ENCODE data around the gene RNU7-1. TPM values are rescaled to one million over a fixed set of nuclear protein-coding genes. Genes with fewer than 3 reads are reported as not detected.

RNU7-1 gene
- total and polyA plus RNA-seq, 2 experiments from 2014 or later = not detected

DNA sequence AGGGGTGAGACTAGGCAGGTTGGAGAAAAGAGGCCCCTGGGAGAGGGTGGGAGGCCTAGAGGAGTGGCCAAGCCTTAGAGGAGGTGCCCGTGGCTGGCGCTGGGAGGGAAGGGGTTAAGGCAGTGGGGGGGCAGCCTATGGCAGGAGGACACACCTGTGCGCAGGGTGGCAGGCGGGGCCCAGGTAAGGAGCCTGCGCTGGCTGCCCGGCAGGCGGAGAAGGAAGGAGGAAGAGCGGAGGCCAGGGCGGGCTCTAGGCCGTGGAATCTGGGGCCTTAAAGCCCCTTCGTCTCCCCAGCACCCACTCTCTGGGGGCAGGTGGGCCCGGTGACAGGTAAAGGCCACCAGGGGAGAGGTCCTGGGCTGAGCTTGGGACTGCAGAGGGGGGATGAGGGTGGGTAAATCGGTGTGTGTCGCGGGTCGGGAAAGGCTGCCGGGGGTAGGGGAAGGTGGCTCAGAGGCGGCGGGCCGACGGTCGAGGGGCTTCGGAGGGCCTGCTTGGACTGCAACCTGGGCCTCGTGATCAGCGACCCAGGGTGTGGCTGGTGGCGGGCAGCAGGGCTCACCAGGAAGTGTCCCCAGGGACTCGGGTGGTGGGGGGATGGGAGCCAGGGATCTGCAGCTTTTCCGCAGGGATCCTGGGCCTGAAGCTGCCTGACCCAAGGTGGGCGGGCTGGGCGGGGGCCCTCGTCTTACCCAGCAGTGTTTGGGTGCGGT lies 19.6 kb downstream of the RNU7-1 start:
- Histone ChIP-seq H3K27ac (peak overlapping the region; percentile 100), H3K4me1 (ENCODE audit: insufficient read depth) (peaks cover 17% of the 10 kb centered on the region), H3K4me2 (peak overlapping the region; percentile 84), H3K4me3 (peak overlapping the region; percentile 74), H2AFZ (no peak overlapping the region), H3K36me3 (replicated peaks; ENCODE audit: insufficient read depth, low read depth) (no peaks in the 10 kb centered on the region), H4K20me1 (ENCODE audit: insufficient read depth, poor library complexity, severe bottlenecking) (peaks cover 6% of the 10 kb centered on the region), H3K27me3 (no peaks in the 10 kb centered on the region), H3K9me3 (ENCODE audit: low read depth) (no peaks in the 10 kb centered on the region), H3K79me2 (peaks cover 39% of the 10 kb centered on the region), H3K9me2 (replicated peaks; ENCODE audit: insufficient read depth) (no peaks in the 10 kb centered on the region)
- TF ChIP-seq, protein P1, sequence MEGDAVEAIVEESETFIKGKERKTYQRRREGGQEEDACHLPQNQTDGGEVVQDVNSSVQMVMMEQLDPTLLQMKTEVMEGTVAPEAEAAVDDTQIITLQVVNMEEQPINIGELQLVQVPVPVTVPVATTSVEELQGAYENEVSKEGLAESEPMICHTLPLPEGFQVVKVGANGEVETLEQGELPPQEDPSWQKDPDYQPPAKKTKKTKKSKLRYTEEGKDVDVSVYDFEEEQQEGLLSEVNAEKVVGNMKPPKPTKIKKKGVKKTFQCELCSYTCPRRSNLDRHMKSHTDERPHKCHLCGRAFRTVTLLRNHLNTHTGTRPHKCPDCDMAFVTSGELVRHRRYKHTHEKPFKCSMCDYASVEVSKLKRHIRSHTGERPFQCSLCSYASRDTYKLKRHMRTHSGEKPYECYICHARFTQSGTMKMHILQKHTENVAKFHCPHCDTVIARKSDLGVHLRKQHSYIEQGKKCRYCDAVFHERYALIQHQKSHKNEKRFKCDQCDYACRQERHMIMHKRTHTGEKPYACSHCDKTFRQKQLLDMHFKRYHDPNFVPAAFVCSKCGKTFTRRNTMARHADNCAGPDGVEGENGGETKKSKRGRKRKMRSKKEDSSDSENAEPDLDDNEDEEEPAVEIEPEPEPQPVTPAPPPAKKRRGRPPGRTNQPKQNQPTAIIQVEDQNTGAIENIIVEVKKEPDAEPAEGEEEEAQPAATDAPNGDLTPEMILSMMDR (IDR thresholded peaks at IDR 0.05; ENCODE audit: poor library complexity) = no peak
- TF ChIP-seq EZH2 (IDR thresholded peaks at IDR 0.05; ENCODE audit: borderline replicate concordance) (no peak), EZH2phosphoT487 (IDR thresholded peaks at IDR 0.05; ENCODE audit: low read depth, severe bottlenecking, unreplicated experiment) (no peak)
- DNase-seq (ENCODE audit: low spot score) = peak; percentile 95
- WGBS (ENCODE audit: low lambda C conversion rate, missing lambda C conversion rate) = 46% methylated on average over 7 of the region's 32 CpGs

DNA sequence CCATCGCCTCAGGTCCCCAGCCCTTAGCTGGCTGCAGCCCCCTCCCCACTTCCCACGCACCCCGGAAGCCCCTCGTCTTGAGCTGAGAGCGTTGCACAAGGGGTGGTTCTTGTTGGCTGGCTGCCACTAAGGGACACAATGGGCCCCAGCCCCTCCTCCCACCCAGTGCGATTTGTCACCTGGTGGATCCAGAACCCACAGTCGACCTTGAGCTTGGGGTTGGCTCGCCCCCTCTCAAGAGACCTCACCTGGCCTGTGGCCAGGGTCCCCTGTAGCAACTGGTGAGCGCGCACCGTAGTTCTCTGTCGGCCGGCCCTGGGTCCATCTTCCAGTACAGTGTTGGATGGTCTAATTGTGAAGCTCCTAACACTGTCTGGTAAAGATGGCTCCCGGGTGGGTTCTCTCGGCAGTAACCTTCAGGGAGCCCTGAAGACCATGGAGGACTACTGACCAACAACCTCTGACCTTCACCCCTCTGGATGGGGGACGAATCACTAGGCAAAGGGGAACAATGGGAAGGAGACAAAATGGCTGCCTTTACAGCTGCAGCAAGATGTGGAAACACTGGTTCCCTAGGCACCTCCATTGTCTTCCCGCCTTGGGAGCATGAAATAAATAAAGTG lies 20.3 kb downstream of the RNU7-1 start:
- H3K79me2 ChIP-seq = peaks cover 46% of the 10 kb centered on the region
- peaks cover 6% of the 10 kb centered on the region for H4K20me1 ChIP-seq (ENCODE audit: insufficient read depth, poor library complexity, severe bottlenecking)
- H3K4me1 ChIP-seq (ENCODE audit: insufficient read depth) = peaks cover 23% of the 10 kb centered on the region
- TF ChIP-seq EZH2 (IDR thresholded peaks at IDR 0.05; ENCODE audit: borderline replicate concordance) (no peak), EZH2phosphoT487 (IDR thresholded peaks at IDR 0.05; ENCODE audit: low read depth, severe bottlenecking, unreplicated experiment) (no peak)
- TF ChIP-seq, protein P1 (IDR thresholded peaks at IDR 0.05; ENCODE audit: poor library complexity) = no peak
- no peaks in the 10 kb centered on the region for H3K36me3 ChIP-seq (replicated peaks; ENCODE audit: insufficient read depth, low read depth)
- H3K9me2 ChIP-seq (replicated peaks; ENCODE audit: insufficient read depth) = no peaks in the 10 kb centered on the region
- H3K27me3 ChIP-seq = no peaks in the 10 kb centered on the region
- peak overlapping the region; percentile 100 for H3K27ac ChIP-seq
- WGBS (ENCODE audit: low lambda C conversion rate, missing lambda C conversion rate) = 58% methylated on average over 12 of the region's 17 CpGs
- H2AFZ ChIP-seq = no peak overlapping the region
- DNase-seq (ENCODE audit: low spot score) = peak; percentile 71
- H3K4me3 ChIP-seq = peak overlapping the region; percentile 74
- H3K9me3 ChIP-seq (ENCODE audit: low read depth) = no peaks in the 10 kb centered on the region
- peak overlapping the region; percentile 84 for H3K4me2 ChIP-seq

DNA sequence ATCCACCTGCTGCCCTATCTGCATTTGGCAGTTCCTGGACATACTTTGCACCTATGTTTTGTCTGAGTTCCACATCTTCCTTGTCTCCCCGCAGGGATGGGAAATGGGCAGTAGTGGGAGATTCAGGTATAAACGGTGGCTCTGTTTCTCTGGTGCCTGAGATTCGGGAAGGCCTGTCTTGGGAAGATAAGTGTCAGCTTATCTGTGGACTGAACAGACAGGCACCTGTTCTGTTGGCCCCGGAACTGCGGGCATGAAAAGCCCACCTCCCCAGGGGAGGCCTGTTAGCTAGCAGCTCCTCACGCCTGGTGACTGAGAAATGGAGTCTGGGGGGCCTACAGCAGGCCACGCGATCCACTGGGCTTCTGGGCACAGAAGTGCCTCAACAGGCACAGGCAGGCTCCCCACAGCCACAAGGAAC lies 21.0 kb downstream of the RNU7-1 start:
- Histone ChIP-seq H3K27me3 (no peaks in the 10 kb centered on the region), H3K4me1 (ENCODE audit: insufficient read depth) (peaks cover 30% of the 10 kb centered on the region), H4K20me1 (ENCODE audit: insufficient read depth, poor library complexity, severe bottlenecking) (peaks cover 6% of the 10 kb centered on the region), H3K9me2 (replicated peaks; ENCODE audit: insufficient read depth) (no peaks in the 10 kb centered on the region), H2AFZ (no peak overlapping the region), H3K36me3 (replicated peaks; ENCODE audit: insufficient read depth, low read depth) (no peaks in the 10 kb centered on the region), H3K4me2 (peak overlapping the region; percentile 84), H3K79me2 (peaks cover 53% of the 10 kb centered on the region), H3K9me3 (ENCODE audit: low read depth) (no peaks in the 10 kb centered on the region), H3K4me3 (peak overlapping the region; percentile 74), H3K27ac (peak overlapping the region; percentile 100)
- no peak for DNase-seq (ENCODE audit: low spot score)
- TF ChIP-seq, protein P1 (IDR thresholded peaks at IDR 0.05; ENCODE audit: poor library complexity) = no peak
- no peak for TF ChIP-seq EZH2phosphoT487 (IDR thresholded peaks at IDR 0.05; ENCODE audit: low read depth, severe bottlenecking, unreplicated experiment)
- WGBS (ENCODE audit: low lambda C conversion rate, missing lambda C conversion rate) = 66% methylated on average over 8 of the region's 8 CpGs

Data from hepatocyte (in vitro differentiated cells).